HG02870 (cell line): Measurements from ENCODE around the gene RPN1.
"Not testable (repeated sequence)": the region's sequence is repeated elsewhere in the genome, so short reads cannot be mapped to it uniquely, and the experiment has no call there.

ENCODE experiments used
- ATAC-seq: cut with Tn5 transposase; IDR thresholded peaks from one replicate; pipeline ENCODE4 v1.9.1; 2021; ENCODE audit warnings: mild to moderate bottlenecking, moderate library complexity; ENCODE audit not compliant: unreplicated experiment

RPN1 gene

GRCh38 chr3:128650096-128651050 is at the start of gene RPN1:
TSS of gene RPN1 (minus strand) at chr3:128650818. CDS start at chr3:128650800, 18 bp downstream.
- peak; percentile 89 for ATAC-seq

- ATAC-seq: no peak
Measured at GRCh38 chr3:128698211-128699047, 47.8 kb upstream of the RPN1 start.

- ATAC-seq: no peak
Measured at GRCh38 chr3:128697341-128697740, 46.7 kb upstream of the RPN1 start.

DNA sequence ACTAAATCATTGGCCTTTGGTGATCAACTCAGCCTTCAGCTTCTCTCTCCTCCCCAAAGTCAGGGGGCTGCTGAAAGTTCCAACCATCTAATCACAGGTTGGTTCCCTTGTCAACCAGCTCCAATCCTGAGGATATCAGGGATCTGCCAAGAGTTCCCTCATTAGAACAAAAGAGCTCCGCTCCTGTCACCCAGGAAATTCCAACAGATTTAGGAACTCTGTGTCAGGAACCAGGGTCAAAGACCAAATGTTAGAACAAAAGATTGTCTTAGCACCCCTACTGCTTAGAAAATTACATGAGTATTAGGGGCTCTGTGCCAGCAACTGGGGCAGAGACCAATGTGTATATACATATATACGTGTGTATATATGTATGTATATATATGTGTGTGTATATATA is 43.1 kb upstream of the RPN1 start:
- no peak for ATAC-seq

DNA sequence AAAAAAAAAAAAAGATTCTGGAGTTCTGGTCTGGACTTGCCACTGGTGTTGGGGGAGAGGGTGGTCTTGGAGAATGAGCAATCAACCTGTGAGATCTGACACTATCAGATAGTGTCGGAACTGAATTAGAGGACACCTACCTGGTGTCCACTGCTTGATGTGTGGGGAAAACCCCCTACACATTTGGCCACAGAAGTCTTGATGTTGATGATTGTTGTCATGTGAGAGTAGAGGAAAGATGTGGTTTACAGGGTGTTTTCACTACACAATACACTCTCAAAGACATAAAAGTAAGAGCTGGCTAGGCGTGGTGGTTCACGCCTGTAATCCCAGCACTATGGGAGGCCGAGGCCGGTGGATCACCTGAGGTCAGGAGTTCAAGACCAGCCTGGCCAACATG is 38.4 kb upstream of the RPN1 start:
- no peak for ATAC-seq

GRCh38 chr3:128686465-128686864 is 35.8 kb upstream of the RPN1 start:
- ATAC-seq: no peak

DNA sequence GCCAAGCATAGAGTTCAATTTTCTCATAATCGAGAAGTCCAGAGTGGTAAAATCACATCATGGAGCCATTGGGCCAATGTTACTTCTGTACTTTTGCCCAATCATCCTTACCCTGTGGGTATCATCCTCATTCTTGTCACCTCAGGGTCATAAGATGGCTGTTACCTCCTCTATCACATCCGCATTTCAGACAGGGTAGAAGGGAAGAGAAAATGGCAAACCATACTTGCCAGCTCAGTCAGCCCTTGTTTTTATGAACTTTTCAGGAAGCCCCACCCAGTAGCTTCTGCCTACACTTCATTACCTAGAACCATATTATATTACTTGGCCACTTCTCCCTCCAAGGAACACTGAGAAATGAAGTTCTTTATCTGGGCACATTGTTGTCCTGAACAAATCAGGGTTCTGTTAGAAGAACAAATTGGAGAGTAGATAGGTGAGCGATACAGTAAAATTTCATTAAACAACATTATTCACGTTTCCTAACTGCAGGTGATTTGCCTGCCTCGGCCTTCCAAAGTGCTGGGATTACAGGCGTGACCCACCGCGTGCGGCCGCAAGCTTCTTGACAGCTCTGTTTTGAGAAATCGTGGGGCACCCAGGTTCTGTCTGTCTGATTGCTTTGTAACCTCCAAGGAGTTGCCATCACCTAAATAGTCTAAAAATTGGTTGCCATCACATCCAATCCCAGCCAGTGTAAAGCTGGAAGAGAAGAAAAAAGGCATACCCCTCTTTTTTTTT is 34.5 kb upstream of the RPN1 start:
- ATAC-seq: no peak

DNA sequence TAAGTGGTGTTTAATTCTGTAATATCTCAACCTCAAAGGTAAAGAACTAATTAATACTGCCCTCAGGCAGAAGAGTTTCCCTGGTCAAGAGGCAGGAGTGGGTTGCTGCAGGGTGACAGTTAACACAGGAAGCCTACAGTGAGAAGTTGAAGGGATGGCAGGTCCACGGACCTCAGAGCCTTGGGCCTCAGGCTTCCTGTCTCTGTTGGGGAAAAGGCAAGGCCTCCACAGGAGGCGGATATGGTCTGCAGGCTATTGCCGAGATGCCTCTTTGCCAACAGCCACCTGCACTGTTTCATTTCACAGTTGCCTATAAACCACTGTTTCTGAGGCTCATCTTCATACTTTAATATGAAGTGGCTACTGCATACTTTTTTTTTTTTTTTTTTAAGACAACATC is 33.3 kb upstream of the RPN1 start:
- no peak for ATAC-seq

GRCh38 chr3:128681369-128681829 is 30.8 kb upstream of the RPN1 start:
- ATAC-seq: no peak

DNA sequence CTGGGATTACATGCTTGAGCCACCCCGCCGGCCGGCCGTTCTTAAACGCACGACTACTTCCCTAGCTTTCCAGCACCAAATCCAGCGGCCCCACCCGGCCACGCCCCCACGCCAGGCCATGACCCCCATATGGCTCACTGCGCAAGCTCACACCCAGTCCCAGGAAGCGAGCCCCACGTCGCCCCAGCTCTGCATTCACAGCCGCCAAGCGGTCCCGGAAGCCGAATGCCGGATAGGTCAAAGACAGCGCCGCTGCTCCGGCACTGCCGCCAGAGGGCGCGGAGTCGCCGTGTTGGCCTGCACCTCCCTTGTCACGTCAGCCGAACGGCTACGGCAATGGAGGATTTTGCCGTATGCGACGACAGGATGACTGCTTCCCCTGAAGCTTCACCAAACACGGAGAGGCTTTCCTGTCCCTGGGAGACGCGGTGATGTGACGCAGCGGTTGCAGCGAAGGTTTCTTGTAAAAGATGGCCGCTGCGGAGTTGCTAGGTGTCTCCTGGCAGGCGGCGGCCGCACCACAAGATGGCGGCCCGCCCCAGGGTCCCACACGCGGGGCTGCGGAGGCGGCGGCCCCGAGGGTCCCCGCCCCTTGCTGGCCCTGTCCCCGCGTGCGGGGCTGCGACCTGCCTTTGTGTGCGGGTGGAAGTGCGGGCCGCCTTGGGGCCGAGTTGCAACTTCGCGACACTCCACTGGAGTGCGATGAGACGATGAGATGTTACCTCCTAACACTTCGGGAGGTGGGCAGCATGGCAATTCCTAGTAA is 30.2 kb upstream of the RPN1 start:
- ATAC-seq: peak; percentile 91

DNA sequence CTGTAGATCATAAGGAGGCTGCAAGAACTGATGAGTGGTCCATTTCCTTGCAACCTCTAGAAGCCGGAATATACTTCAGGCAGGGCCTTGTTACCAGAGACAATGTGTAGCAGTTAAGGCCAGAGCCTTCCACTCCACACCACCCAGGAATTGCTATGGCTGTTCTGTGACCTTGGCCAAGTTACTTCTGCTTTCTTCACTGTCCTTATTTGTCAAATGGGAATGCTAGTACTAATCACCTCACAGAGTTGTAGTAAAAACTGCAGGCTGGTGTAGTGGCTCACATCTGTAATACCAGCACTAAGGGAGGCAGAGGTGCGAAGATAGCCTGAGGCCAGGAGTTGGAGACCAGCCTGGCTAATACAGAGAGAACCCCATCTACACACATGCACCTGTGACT is 28.7 kb upstream of the RPN1 start:
- ATAC-seq: no peak

DNA sequence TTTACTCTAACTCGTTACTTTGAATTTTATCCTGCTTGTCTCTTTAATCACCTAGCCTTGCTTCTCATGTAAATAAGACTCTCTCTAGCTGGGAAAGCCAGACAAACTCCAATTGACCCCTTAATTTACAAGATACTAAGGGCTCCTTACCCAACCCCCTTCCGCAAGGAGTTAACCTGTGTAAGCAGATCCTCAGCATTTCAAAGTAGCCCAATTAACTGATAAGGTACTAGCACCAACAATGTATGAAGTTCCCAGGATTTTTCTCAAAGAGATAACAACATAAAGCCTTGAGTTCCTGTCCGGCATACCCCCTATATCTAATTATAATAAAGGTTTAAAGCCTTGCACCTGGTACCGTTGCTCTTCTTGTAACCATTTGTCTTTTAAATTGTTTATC is 25.2 kb upstream of the RPN1 start:
- not testable (repeated sequence) for ATAC-seq

GRCh38 chr3:128674161-128674784 is 23.7 kb upstream of the RPN1 start:
- no peak for ATAC-seq

DNA sequence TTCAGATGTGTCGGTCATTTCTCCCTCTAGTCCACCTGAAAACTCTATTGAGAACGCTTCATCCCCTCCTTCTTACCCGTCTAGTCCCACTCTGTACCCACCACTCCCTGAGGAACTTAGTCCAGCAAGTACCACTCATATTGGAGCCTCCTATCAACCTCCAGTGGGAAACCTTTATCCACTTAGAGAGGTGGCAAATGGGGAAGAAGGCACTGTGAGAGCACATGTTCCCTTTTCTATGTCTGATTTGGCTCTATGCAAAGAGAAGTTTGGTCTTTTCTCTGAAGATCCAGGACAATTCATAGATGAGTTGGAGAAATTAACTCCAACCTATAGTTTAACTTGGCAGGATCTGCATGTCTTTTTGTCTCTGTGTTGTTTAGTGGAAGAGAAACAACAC is 17.0 kb upstream of the RPN1 start:
- no peak for ATAC-seq

GRCh38 chr3:128665362-128666021 is 14.9 kb upstream of the RPN1 start:
- no peak for ATAC-seq

DNA sequence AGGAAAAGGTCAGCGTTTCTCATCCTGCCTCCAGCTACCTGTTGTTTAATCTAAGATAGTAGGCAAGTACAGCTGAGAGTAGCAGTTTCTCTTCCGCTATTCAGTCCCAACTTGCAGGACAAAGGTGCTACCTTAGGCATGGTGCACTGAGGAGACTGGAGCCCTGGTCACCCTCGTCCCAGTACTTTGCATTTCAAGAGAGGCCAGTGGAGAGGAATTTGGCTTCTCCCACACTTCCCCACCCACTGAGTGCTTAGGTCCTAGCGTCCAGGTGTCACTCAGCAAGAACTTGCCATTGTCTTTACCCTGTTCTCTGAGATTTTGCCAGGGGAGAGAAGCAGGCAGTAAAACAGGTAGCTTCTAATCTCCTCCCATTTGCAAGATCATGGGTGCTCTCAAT is 12.5 kb upstream of the RPN1 start:
- ATAC-seq: no peak

GRCh38 chr3:128655531-128655930 is 4.9 kb upstream of the RPN1 start:
- no peak for ATAC-seq

DNA sequence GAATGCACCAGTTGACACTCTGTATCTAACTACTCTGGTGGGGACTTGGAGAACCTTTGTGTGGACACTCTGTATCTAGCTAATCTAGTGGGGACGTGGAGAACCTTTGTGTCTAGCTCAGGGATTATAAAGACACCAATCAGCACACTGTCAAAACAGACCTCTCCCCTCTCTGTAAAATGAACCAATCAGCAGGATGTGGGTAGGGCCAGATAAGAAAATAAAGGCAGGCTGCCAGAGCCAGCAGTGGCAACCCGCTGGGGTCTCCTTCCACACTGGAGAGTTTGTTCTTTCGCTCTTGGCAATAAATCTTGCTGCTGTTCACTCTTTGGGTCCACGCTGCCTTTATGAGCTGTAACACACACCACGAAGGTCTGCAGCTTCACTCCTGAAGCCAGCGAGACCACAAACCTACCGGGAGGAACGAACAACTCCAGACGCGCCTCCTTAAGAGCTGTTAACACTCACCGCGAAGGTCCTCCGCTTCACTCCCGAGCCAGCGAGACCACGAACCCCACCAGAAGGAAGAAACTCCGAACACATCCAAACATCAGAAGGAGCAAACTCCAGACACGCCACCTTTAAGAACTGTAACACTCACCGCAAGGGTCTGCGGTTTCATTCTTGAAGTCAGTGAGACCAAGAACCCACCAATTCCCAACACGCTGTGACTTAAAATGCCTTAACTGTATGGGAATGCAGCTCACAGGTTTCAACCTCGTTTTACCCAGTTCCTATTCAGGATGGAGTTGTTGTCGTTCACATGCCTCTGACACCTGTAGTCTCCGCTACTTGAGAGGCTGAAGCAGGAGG is 3.6 kb upstream of the RPN1 start:
- ATAC-seq: not testable (repeated sequence)
